GM12892 (cell line): ENCODE results near the gene PLAGL2.
"Not testable (repeated sequence)": the region's sequence is repeated elsewhere in the genome, so short reads cannot be mapped to it uniquely, and the experiment has no call there.

Source experiments
- DNase-seq: peaks from one replicate; pipeline ENCODE4 v3.0.0; 2011; ENCODE audit not compliant: insufficient read length
- FAIRE-seq: peaks from 2 replicates; lab custom pipeline; 2011; peaks lifted over from hg19 to GRCh38; lab: Jason Lieb, UNC
- POLR2A ChIP-seq: IDR thresholded peaks from 2 replicates; pipeline ENCODE4 v1.6.1; 2011; ENCODE audit warnings: low read depth, low read length, control low read depth
- POLR2AphosphoS5 ChIP-seq: IDR thresholded peaks from 2 replicates; pipeline ENCODE4 v1.6.1; 2011; ENCODE audit warnings: low read depth, low read length, control low read depth
- TAF1 ChIP-seq: IDR thresholded peaks from 2 replicates; pipeline ENCODE4 v1.6.1; 2011; ENCODE audit warnings: low read depth, mild to moderate bottlenecking, control low read depth, low read length, borderline replicate concordance

Gene PLAGL2

GRCh38 chr20:32199006-32199405 lies 8.5 kb downstream of the PLAGL2 start:
- no peak for FAIRE-seq
- TF ChIP-seq POLR2AphosphoS5 (no peak), TAF1 (no peak), POLR2A (no peak)
- DNase-seq: no peak

- not testable (repeated sequence) for DNase-seq, FAIRE-seq
Observed at GRCh38 chr20:32197136-32197535, 10.4 kb downstream of the PLAGL2 start.

DNA sequence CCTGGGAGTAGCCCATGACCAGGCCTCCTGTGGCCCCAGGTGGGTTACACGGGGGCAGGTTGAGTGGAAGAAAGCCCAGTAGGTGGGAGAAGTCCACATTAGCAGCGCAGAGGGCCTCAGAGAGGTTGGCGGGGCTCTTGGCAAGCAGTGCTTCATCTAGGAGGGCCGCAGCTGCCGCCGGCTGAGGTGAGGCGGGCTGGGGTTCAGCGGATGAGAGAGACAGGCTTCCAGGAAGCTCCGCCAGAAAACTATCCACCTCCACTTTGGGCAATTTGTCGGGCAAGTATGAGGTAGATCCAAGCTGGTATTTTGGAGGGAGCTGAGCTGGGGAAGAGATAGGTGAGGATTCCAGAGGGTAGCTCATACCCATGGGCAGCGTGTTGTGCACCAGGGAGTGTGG lies 10.9 kb downstream of the PLAGL2 start:
- not testable (repeated sequence) for FAIRE-seq, DNase-seq

DNA sequence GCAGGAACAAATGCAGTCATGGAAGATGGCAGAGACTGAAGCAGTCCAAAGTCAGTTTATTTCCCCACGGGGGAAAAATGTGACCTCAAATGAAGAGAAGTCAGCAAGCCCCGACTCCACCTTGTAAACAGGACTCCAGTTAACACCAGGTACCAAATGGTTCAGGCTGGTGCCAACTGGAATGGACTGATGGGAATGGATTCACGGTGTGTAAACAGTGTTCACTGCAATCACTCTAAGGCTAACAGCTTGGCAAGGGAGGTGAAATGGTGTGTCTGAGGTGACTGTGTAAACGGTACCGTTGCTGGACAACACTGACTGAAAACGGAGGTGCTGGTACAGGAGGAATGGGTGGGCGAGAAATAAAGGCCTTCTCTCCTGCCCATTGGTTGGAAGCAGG lies 12.0 kb downstream of the PLAGL2 start:
- FAIRE-seq (no peak), DNase-seq (no peak)
- TF ChIP-seq TAF1 (no peak), POLR2A (no peak), POLR2AphosphoS5 (peak; percentile 61)

- no peak for FAIRE-seq
- no peak for DNase-seq
- no peak for TF ChIP-seq TAF1
- no peak for TF ChIP-seq POLR2AphosphoS5
Observed at GRCh38 chr20:32193996-32194395, 13.5 kb downstream of the PLAGL2 start.

DNA sequence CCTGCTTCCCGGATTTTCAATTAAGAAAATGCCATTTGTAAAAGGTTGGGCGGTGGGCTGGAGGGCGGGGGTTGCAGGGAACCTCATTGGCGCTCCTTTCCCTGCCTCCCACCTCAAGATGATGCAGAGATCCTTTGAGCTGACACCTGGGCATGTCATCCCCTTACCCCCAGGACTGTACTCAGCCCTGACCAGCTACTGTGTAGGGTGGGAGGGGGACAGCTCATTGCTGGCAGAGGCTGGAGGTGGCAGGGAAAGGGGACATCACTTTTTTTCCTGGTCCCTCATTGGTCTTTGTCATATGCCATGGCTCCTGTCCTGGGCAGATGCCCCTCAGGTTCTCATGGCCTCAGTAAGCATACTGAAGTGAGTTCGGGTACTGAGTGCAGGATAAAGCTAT lies 14.2 kb downstream of the PLAGL2 start:
- FAIRE-seq, DNase-seq: not testable (repeated sequence)

GRCh38 chr20:32192698-32193097 lies 14.8 kb downstream of the PLAGL2 start:
- TF ChIP-seq POLR2AphosphoS5 (no peak), POLR2A (no peak), TAF1 (no peak)

DNA sequence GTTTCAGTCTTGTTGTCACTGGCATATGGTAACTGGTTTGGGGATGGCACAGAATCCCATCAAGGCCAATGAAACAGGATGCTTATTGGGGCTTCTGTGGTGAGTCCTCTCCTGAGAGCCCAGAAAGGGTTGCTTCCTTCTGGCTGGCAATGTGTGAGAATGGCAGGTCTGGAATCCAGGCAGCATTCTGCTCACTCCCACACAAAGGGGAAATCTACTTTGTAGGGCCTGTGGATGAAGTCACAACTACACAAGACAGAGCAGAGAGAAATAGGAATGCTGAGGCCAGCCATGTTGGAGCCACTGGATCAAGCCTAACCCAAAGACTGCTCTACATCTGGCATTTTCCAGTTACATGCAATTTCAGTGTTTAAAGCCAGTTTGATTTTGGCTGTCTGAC lies 15.7 kb downstream of the PLAGL2 start:
- TF ChIP-seq POLR2AphosphoS5 (no peak), POLR2A (no peak), TAF1 (no peak)
- DNase-seq: no peak
- FAIRE-seq: peak; percentile 40

More at GRCh38 chr20:32192698-32193097, 14.8 kb downstream of the PLAGL2 start:
- no peak for DNase-seq
- FAIRE-seq: no peak

DNA sequence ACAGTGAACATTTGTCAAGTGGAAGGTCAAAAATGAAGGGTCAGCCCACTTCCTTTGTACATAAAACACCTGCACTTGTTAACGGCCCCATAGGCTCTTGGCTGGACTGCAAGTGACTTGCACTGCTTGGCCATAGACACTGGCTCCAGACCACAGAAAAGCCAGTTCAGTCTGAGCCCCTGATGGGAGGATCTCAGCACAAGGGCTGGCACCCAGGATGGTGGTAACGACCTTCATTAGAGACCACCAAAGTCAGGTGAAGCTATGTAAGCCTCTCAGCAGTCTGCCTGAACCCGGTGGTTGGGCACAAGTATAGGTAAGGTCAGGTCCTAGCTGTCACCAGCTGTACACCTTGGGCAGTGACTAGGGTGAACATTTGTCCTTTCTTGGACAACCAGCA lies 16.1 kb downstream of the PLAGL2 start:
- DNase-seq (no peak), FAIRE-seq (no peak)
- TF ChIP-seq POLR2AphosphoS5: no peak; the same call in 1 of the 2 replicates
- TF ChIP-seq TAF1: no peak
- no peak for TF ChIP-seq POLR2A

GRCh38 chr20:32190616-32191415 lies 16.7 kb downstream of the PLAGL2 start:
- FAIRE-seq (peak; percentile 56), DNase-seq (no peak)
- TF ChIP-seq TAF1 (no peak), POLR2AphosphoS5 (no peak; the same call in none of the 2 replicates), POLR2A (no peak)

GRCh38 chr20:32189691-32190615 lies 17.6 kb downstream of the PLAGL2 start:
- DNase-seq (peak; percentile 41), FAIRE-seq (no peak)
- no peak for TF ChIP-seq POLR2AphosphoS5
- TF ChIP-seq TAF1: no peak
- peak; percentile 53; the same call in 1 of the 2 replicates for TF ChIP-seq POLR2A

GRCh38 chr20:32189123-32189410 lies 18.5 kb downstream of the PLAGL2 start:
- DNase-seq (no peak), FAIRE-seq (no peak)
- TF ChIP-seq POLR2AphosphoS5 (no peak), POLR2A (no peak), TAF1 (no peak)
